ENCODE measurements around the gene PPFIA3.
"Not testable (repeated sequence)": the region's sequence is repeated elsewhere in the genome, so short reads cannot be mapped to it uniquely, and the experiment has no call there.

DNA sequence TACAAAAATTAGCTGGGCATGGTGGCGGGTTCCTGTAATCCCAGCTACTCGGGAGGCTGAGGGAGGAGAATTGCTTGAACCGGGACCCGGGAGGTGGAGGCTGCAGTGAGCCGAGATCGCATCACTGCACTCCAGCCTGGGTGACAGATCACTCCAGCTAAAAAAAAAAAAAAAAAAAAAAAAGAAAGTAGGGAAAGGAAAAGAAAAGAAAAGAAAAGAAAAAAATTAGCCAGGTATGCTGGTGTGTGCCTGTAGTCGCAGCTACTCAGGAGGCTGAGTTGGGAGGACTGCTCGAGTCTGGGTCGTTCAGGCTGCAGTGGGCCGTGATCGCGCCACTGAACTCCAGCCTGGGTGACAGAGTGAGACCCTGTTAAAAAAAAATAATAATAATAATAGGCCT, 7.9 kb downstream of the PPFIA3 start:
- TF ChIP-seq, protein P1, sequence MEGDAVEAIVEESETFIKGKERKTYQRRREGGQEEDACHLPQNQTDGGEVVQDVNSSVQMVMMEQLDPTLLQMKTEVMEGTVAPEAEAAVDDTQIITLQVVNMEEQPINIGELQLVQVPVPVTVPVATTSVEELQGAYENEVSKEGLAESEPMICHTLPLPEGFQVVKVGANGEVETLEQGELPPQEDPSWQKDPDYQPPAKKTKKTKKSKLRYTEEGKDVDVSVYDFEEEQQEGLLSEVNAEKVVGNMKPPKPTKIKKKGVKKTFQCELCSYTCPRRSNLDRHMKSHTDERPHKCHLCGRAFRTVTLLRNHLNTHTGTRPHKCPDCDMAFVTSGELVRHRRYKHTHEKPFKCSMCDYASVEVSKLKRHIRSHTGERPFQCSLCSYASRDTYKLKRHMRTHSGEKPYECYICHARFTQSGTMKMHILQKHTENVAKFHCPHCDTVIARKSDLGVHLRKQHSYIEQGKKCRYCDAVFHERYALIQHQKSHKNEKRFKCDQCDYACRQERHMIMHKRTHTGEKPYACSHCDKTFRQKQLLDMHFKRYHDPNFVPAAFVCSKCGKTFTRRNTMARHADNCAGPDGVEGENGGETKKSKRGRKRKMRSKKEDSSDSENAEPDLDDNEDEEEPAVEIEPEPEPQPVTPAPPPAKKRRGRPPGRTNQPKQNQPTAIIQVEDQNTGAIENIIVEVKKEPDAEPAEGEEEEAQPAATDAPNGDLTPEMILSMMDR (IDR thresholded peaks at IDR 0.05), result not testable (repeated sequence)
- TF ChIP-seq EZH2 (IDR thresholded peaks at IDR 0.05; ENCODE audit: borderline replicate concordance, insufficient read depth, low read depth, low read length, poor library complexity, severe bottlenecking), result not testable (repeated sequence)
